LHCN-M2 (cell line): ENCODE data around the gene UGT1A4. TPM values are rescaled to one million over a fixed set of nuclear protein-coding genes. Genes with fewer than 3 reads are reported as not detected.

ENCODE experiments used
- DNase-seq: peaks from one replicate; pipeline ENCODE4 v3.0.0-alpha.2; 2012; ENCODE audit warnings: low read depth
- total RNA-seq: library from RNA; depleted of rRNA; stranded (reverse); fragments of >200 nt; gene quantifications from 2 replicates; pipeline ENCODE4 v1.2.3, GENCODE V29; 2014

The UGT1A4 gene
- total RNA-seq, 1 experiment from 2014 or later, result not detected

GRCh38 chr2:233780771-233781170 lies 62.2 kb downstream of the UGT1A4 start:
- no peak for DNase-seq

GRCh38 chr2:233789554-233789953 lies 71.0 kb downstream of the UGT1A4 start:
- no peak for DNase-seq

GRCh38 chr2:233791151-233791882 lies 72.8 kb downstream of the UGT1A4 start:
- DNase-seq, result no peak

GRCh38 chr2:233791883-233792329 lies 73.4 kb downstream of the UGT1A4 start:
- no peak for DNase-seq

GRCh38 chr2:233792720-233793119 lies 74.2 kb downstream of the UGT1A4 start:
- no peak for DNase-seq

GRCh38 chr2:233793465-233794127 lies 75.1 kb downstream of the UGT1A4 start:
- DNase-seq, result no peak

GRCh38 chr2:233794128-233794658 lies 75.7 kb downstream of the UGT1A4 start:
- no peak for DNase-seq

- no peak for DNase-seq
These were observed 77.2 kb downstream of the UGT1A4 start for GRCh38 chr2:233795735-233796171.

- no peak for DNase-seq
These were observed 77.7 kb downstream of the UGT1A4 start for GRCh38 chr2:233796254-233796653.

- no peak for DNase-seq
These were observed 80.0 kb downstream of the UGT1A4 start for GRCh38 chr2:233798335-233799086.

- DNase-seq, result no peak
These were observed 80.6 kb downstream of the UGT1A4 start for GRCh38 chr2:233799087-233799665.

GRCh38 chr2:233799716-233800115 lies 81.2 kb downstream of the UGT1A4 start:
- no peak for DNase-seq

- DNase-seq, result no peak
These were observed 81.7 kb downstream of the UGT1A4 start for GRCh38 chr2:233800208-233800607.

GRCh38 chr2:233801357-233802131 lies 83.0 kb downstream of the UGT1A4 start:
- no peak for DNase-seq

GRCh38 chr2:233802132-233802815 lies 83.7 kb downstream of the UGT1A4 start:
- no peak for DNase-seq

- DNase-seq, result no peak
These were observed 84.9 kb downstream of the UGT1A4 start for GRCh38 chr2:233803292-233803911.

- DNase-seq, result no peak
These were observed 85.5 kb downstream of the UGT1A4 start for GRCh38 chr2:233803994-233804393.

GRCh38 chr2:233807215-233807865 lies 88.8 kb downstream of the UGT1A4 start:
- DNase-seq, result no peak
